KMS-11 (cell line): ENCODE results near the gene CCDC127.
"Not testable (repeated sequence)": the region's sequence is repeated elsewhere in the genome, so short reads cannot be mapped to it uniquely, and the experiment has no call there.

Source experiments
- H2AFZ ChIP-seq: fragments of 200-600 bp; sonication (generic); 2 replicates; pipeline ENCODE4 v1.6.1; 2016; ENCODE audit warnings: antibody characterized with exemption, mixed run types, low read depth
- H3K27ac ChIP-seq: fragments of 200-600 bp; sonication (generic); 2 replicates; pipeline ENCODE4 v1.6.1; 2016; ENCODE audit warnings: mild to moderate bottlenecking, mixed run types
- H3K27me3 ChIP-seq: fragments of 200-600 bp; sonication (generic); 2 replicates; pipeline ENCODE4 v1.6.1; 2017; ENCODE audit warnings: mild to moderate bottlenecking, low read depth, mixed run types, moderate library complexity; ENCODE audit not compliant: insufficient read depth
- H3K36me3 ChIP-seq: fragments of 200-600 bp; sonication (generic); 2 replicates; pipeline ENCODE4 v1.6.1; 2017; ENCODE audit warnings: mild to moderate bottlenecking, mixed run types; ENCODE audit not compliant: insufficient read depth
- H3K4me1 ChIP-seq: fragments of 200-600 bp; sonication (generic); 2 replicates; pipeline ENCODE4 v1.6.1; 2016; ENCODE audit warnings: mild to moderate bottlenecking, low read depth, mixed run types; ENCODE audit not compliant: poor library complexity, severe bottlenecking
- H3K4me2 ChIP-seq: fragments of 200-600 bp; sonication (generic); 2 replicates; pipeline ENCODE4 v1.7.0; 2016; ENCODE audit warnings: mild to moderate bottlenecking, mixed run types
- H3K4me3 ChIP-seq: fragments of 200-600 bp; sonication (generic); IDR thresholded peaks from 2 replicates; pipeline ENCODE4 v1.6.1; 2017; ENCODE audit warnings: low read depth, low read length, mixed read lengths; ENCODE audit not compliant: insufficient read depth
- H3K79me2 ChIP-seq: fragments of 200-600 bp; sonication (generic); 2 replicates; pipeline ENCODE4 v1.6.1; 2016; ENCODE audit warnings: low read depth, mixed run types; ENCODE audit not compliant: insufficient read depth
- H3K9ac ChIP-seq: fragments of 200-600 bp; sonication (generic); 2 replicates; pipeline ENCODE4 v1.6.1; 2016; ENCODE audit warnings: mild to moderate bottlenecking, mixed run types
- H4K20me1 ChIP-seq: fragments of 200-600 bp; sonication (generic); 2 replicates; pipeline ENCODE4 v1.6.1; 2016; ENCODE audit warnings: mild to moderate bottlenecking, mixed run types; ENCODE audit not compliant: insufficient read depth
- TF ChIP-seq, protein P1 (sequence below): fragments of 200-600 bp; sonication (generic); conservative IDR thresholded peaks from 2 replicates; pipeline ENCODE4 v1.6.1; 2017; ENCODE audit warnings: low read depth, mild to moderate bottlenecking, antibody characterized with exemption, low read length, moderate library complexity, mixed read lengths

The CCDC127 gene, protein sequence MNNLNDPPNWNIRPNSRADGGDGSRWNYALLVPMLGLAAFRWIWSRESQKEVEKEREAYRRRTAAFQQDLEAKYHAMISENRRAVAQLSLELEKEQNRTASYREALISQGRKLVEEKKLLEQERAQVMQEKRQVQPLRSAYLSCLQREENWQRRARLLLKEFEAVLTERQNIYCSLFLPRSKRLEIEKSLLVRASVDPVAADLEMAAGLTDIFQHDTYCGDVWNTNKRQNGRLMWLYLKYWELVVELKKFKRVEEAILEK

DNA sequence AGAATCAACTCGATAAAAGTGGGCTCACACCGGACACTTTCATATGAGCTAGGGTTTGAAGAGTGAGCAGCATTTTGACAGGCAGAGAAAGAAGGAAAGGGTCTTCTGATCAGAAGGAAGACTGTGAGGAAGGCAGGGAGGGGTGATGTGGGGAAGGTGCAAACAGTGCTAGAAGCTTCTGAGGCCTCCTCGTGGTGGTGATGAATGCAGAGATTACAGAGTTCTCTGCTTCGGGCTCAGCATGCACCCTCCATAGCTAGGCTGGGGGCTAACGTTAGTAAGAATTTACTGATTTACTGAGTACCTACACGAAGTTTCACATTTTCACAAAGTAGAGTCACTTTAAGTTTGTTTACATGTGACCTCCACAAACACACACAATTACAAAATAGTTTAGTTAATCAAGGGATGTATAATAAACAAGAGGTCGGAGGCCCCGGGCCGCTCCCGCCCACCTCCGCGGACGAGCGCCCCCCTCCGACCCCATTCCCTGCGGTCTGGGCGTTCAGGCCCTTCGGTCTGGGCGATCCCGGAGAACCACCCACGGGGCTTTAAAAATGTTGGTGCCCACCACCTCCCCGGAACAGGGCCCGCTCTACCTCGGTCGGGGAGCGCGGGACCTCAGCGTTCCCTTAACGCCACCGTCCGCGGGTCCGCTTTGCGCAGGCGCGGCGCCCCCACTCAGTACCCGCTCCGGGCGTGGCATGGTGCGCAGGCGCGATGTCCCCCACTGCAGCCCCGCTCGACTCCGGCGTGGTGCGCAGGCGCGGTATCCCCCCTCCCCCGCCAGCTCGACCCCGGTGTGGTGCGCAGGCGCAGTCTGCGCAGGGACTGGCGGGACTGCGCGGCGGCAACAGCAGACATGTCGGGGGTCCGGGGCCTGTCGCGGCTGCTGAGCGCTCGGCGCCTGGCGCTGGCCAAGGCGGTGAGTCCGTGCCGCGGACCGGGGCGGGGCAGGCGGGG, at the start of gene CCDC127, which contains the start of gene SDHA:
Gene CCDC127 (minus strand): TSS at position 660 of the 963 bp plus-strand sequence. CDS start 1,304 bp downstream, outside the sequence.
Gene SDHA (plus strand): TSS at position 827 of the 963 bp plus-strand sequence. CDS start 36 bp downstream, at position 863.
- Histone ChIP-seq H3K79me2 (peaks cover 85% of the 10 kb centered on the region), H3K4me2 (peak within 1 kb of the TSS; percentile 82), H3K27ac (peak within 1 kb of the TSS; percentile 60), H2AFZ (peak within 1 kb of the TSS; percentile 55), H3K4me1 (peaks cover 19% of the 10 kb centered on the region), H3K9ac (peak within 1 kb of the TSS; percentile 85)
- H3K36me3 ChIP-seq, H3K4me3 ChIP-seq, H3K27me3 ChIP-seq, H4K20me1 ChIP-seq: not testable (repeated sequence)

DNA sequence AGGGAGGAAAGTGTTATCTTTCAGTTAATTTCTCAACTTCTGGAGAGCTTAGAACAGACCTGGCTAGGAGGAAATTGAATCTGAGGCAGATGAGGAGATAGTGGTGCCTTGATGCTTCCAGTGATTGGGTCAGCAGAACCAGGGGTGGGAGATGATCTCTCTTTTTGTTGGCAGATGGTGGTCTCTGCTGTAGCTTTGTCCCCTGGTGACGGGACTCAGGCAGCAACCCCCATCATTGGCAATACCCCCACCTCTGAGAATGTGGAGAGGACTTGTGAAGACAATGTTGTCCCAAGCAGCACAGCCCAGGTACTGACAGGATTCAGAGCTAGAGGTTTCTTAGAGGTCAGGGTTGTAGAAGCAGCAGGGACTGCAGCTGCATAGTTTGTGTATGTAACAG, 49.8 kb upstream of the CCDC127 start:
- Histone ChIP-seq H3K4me3 (no peak overlapping the region), H3K4me2 (no peak overlapping the region), H3K4me1 (peaks cover 13% of the 10 kb centered on the region), H3K27ac (no peak overlapping the region), H3K9ac (no peak overlapping the region), H3K79me2 (peaks cover 5% of the 10 kb centered on the region; the same call in 1 of the 2 replicates), H2AFZ (no peak overlapping the region), H4K20me1 (no peaks in the 10 kb centered on the region), H3K27me3 (no peaks in the 10 kb centered on the region), H3K36me3 (peaks cover 3% of the 10 kb centered on the region; the same call in 1 of the 2 replicates)
- TF ChIP-seq, protein P1, sequence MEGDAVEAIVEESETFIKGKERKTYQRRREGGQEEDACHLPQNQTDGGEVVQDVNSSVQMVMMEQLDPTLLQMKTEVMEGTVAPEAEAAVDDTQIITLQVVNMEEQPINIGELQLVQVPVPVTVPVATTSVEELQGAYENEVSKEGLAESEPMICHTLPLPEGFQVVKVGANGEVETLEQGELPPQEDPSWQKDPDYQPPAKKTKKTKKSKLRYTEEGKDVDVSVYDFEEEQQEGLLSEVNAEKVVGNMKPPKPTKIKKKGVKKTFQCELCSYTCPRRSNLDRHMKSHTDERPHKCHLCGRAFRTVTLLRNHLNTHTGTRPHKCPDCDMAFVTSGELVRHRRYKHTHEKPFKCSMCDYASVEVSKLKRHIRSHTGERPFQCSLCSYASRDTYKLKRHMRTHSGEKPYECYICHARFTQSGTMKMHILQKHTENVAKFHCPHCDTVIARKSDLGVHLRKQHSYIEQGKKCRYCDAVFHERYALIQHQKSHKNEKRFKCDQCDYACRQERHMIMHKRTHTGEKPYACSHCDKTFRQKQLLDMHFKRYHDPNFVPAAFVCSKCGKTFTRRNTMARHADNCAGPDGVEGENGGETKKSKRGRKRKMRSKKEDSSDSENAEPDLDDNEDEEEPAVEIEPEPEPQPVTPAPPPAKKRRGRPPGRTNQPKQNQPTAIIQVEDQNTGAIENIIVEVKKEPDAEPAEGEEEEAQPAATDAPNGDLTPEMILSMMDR: no peak

DNA sequence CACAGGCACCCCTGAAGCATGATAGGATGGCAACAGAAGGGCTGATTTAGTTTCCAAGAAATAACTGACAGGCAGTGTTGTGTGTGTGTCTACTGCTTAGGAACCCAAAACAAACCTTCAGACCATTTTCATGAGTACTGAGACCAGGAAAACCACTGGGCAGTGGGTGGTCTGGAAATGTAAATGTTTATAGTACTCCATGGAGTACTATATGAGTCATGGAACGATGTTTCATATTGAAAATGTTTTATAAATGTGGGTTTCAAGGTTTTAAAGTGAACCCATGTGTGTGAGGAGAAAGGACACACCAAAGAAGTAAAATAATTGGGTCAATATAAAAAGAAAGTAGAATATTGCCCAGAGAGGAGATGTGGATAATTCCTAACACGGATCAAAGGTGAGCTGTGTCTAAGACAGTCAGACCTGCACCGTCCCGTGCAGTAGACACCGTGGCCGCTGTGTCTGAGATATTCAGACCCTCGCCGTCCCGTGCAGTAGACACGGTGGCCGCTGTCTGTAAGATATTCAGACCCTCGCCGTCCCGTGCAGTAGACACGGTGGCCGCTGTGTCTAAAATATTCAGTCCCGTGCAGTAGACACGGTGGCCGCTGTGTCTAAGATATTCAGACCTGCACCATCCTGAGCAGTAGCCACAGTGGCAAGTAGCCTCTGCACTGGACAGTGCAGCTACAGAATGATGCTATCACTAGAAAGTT, 48.5 kb upstream of the CCDC127 start:
- not testable (repeated sequence) for H3K27ac ChIP-seq, H3K36me3 ChIP-seq, H3K79me2 ChIP-seq, H3K4me2 ChIP-seq, H3K4me3 ChIP-seq, H2AFZ ChIP-seq, H4K20me1 ChIP-seq, H3K27me3 ChIP-seq, H3K9ac ChIP-seq
- H3K4me1 ChIP-seq: peaks cover 11% of the 10 kb centered on the region

DNA sequence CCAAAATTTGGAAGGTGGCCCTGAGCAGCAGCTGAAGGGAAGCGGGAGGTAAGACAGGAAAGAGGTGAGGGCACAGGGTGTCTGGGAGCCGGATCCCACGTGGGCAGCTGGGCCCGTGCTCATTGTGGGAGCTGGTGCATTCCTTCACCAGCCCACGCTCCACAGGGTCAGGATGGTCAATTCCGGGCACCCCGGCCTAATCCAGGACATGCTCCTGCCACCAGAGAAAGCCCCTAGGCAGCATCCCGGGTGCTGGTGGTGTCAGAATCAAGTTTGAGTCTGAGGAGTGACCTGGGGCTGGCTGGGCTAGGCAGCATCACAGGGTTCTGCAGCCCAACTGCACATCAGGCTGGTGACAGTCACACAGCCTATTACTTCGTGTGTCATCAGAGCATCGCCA, 46.4 kb upstream of the CCDC127 start:
- Histone ChIP-seq H3K27me3 (no peaks in the 10 kb centered on the region), H4K20me1 (no peaks in the 10 kb centered on the region), H3K79me2 (no peaks in the 10 kb centered on the region), H3K4me1 (no peaks in the 10 kb centered on the region), H2AFZ (no peak overlapping the region), H3K4me2 (no peak overlapping the region), H3K36me3 (peaks cover 3% of the 10 kb centered on the region; the same call in 1 of the 2 replicates), H3K4me3 (no peak overlapping the region), H3K27ac (no peak overlapping the region), H3K9ac (no peak overlapping the region)
- TF ChIP-seq, protein P1: no peak

DNA sequence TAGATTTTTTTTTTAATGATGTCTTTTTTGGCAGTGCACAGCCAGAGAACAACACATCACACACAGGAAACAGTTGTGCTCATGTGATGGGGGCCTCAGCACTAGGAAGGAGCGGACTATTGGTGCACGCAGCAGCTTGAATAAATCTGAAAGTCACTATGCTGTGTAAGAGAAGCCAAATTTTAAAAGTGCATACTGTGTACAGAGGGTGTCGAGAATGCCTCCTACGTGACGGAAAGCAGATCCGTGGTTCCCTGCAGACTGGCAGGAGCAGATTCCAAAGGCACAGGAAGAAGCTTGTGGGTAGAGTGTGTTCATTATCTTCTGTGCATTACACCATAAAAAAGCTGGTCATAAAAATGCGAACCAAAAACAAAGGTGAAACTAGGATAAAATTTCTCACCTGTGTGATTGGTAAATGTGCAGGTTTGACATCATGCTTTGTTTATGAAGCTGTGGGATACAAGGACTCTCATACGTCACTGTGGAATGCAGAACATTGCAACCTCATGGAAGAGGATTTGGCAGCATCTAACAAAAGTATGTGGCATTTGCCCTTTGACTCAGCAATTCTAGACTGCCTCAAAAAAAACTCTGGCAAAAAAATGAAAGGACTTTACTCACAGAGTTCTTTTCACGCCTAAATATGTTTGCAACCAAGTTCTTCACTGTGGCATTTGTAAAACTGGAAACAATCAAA, 45.5 kb upstream of the CCDC127 start:
- not testable (repeated sequence) for H3K27ac ChIP-seq, H3K27me3 ChIP-seq, H2AFZ ChIP-seq, H3K4me3 ChIP-seq, H3K4me1 ChIP-seq, H4K20me1 ChIP-seq, H3K79me2 ChIP-seq, H3K36me3 ChIP-seq, H3K4me2 ChIP-seq, H3K9ac ChIP-seq
